Right ventricle myocardium inferior (tissue), 1 donor: Measurements from ENCODE around the gene VWA7. TPM values are rescaled to one million over a fixed set of nuclear protein-coding genes. Genes with fewer than 3 reads are reported as not detected.
"Not testable (repeated sequence)": the region's sequence is repeated elsewhere in the genome, so short reads cannot be mapped to it uniquely, and the experiment has no call there.

ENCODE experiments used
- ATAC-seq: fragments of 200-7000 bp; cut with Tn5 transposase; one replicate; pipeline ENCODE4 v1.9.1; 2020; ENCODE audit warnings: mild to moderate bottlenecking, moderate library complexity
- DNase-seq: peaks from one replicate; pipeline ENCODE4 v3.0.0; 2021; ENCODE audit errors: missing footprints
- intact Hi-C: fragments of 100-400 bp; cut with DNase I; formaldehyde crosslinking; loops from one replicate; pipeline ENCODE4 v1.11.0; 2022
- long read RNA-seq: library from polyadenylated mRNA; unstranded; transcript quantifications from one replicate; pipeline ENCODE4 v2.0.0, GENCODE V29; 2021
- total RNA-seq: library from RNA; stranded (reverse); fragmentation: NEBNext Ultra II Directional; extraction: Animal tissue kit (Norgen Biotek cat#: 25700); gene quantifications from one replicate; pipeline ENCODE4 v1.2.1, GENCODE V29; 2021
- donor health status: DM: no; HTN: yes; CAD: no; lungs with severe emphysema.

Gene VWA7
- total RNA-seq: 12.1 TPM
- long read RNA-seq, partial matches to known transcripts: 1 of 1 reads
- long read RNA-seq, other reads (novel, unspliced or antisense): 0 of 1 reads

- ATAC-seq (peak; percentile 81), DNase-seq (peak; percentile 85)
- intact Hi-C loops: no loop called here
These were observed at the start of gene VWA7 for GRCh38 chr6:31776989-31777666. TSS of gene VWA7 (minus strand) at chr6:31777328. CDS start at chr6:31776779, 549 bp downstream.

- ATAC-seq (peak; percentile 66), DNase-seq (peak; percentile 93)
- intact Hi-C loops: loop anchor here (2.0 kb wide), 1 partner anchor 32 kb away; the partner anchor contains the start of gene VARS1
These were observed 49.7 kb upstream of the VWA7 start for GRCh38 chr6:31826793-31827285.

GRCh38 chr6:31825553-31825952 lies 48.4 kb upstream of the VWA7 start:
- intact Hi-C loops: no loop called here
- DNase-seq (no peak), ATAC-seq (no peak)

GRCh38 chr6:31823592-31824196 lies 46.6 kb upstream of the VWA7 start:
- intact Hi-C loops, ATAC-seq, DNase-seq: not testable (repeated sequence)

- intact Hi-C loops: no loop called here
- ATAC-seq: peak; percentile 72
- peak; percentile 88 for DNase-seq
These were observed 45.1 kb upstream of the VWA7 start for GRCh38 chr6:31822036-31822821.

- intact Hi-C loops: no loop called here
- DNase-seq (peak; percentile 90), ATAC-seq (peak; percentile 58)
These were observed 44.3 kb upstream of the VWA7 start for GRCh38 chr6:31821301-31822035.

- DNase-seq, intact Hi-C loops, ATAC-seq: not testable (repeated sequence)
These were observed 43.3 kb upstream of the VWA7 start for GRCh38 chr6:31820399-31820798.

- intact Hi-C loops: no loop called here
- no peak for ATAC-seq
- DNase-seq: no peak
These were observed 42.8 kb upstream of the VWA7 start for GRCh38 chr6:31819871-31820299.

- intact Hi-C loops, ATAC-seq, DNase-seq: not testable (repeated sequence)
These were observed 40.9 kb upstream of the VWA7 start for GRCh38 chr6:31817929-31818511.

GRCh38 chr6:31817133-31817928 lies 40.2 kb upstream of the VWA7 start:
- peak; percentile 69 for DNase-seq
- intact Hi-C loops, ATAC-seq: not testable (repeated sequence)

- intact Hi-C loops: no loop called here
- peak; percentile 92 for ATAC-seq
- peak; percentile 95 for DNase-seq
These were observed 38.1 kb upstream of the VWA7 start, which contains the start of the genes HSPA1A and HSPA1L for GRCh38 chr6:31815025-31815838. TSS of gene HSPA1A (plus strand) at chr6:31815543. CDS start at chr6:31815757, 214 bp downstream. TSS of gene HSPA1L (minus strand) at chr6:31815283. CDS start at chr6:31811972, 3,311 bp downstream.

- intact Hi-C loops: no loop called here
- peak; percentile 87 for ATAC-seq
- peak; percentile 96 for DNase-seq
These were observed 37.5 kb upstream of the VWA7 start for GRCh38 chr6:31814677-31815024.

- ATAC-seq: no peak
- intact Hi-C loops: no loop called here
- peak; percentile 20 for DNase-seq
These were observed 36.3 kb upstream of the VWA7 start for GRCh38 chr6:31813465-31813849.

- no peak for ATAC-seq
- intact Hi-C loops: no loop called here
- no peak for DNase-seq
These were observed 34.5 kb upstream of the VWA7 start for GRCh38 chr6:31811645-31812044.

- DNase-seq, intact Hi-C loops, ATAC-seq: not testable (repeated sequence)
These were observed 31.5 kb upstream of the VWA7 start for GRCh38 chr6:31808599-31808998.

GRCh38 chr6:31806470-31807272 lies 29.5 kb upstream of the VWA7 start, which contains the start of gene LSM2:
TSS of gene LSM2 (minus strand) at chr6:31806966. CDS start at chr6:31806757, 209 bp downstream.
- intact Hi-C loops: no loop called here
- DNase-seq (peak; percentile 99), ATAC-seq (peak; percentile 99)
